Fibroblast of lung (primary cell): ENCODE data around the gene L2HGDH. TPM values are rescaled to one million over a fixed set of nuclear protein-coding genes. Genes with fewer than 3 reads are reported as not detected.

Experiments
- DNase-seq, 2 donors: peaks; one replicate each; pipeline versions ENCODE4 v3.0.0 to v3.0.0-alpha.2; 2010; ENCODE audit warnings: low read depth in 2 of 2
- H2AFZ ChIP-seq: 2 replicates; pipeline ENCODE4 v1.5.1; 2012; ENCODE audit warnings: low read length, control low read depth, inconsistent platforms
- H3K27ac ChIP-seq: 2 replicates; pipeline ENCODE4 v1.5.1; 2011; ENCODE audit warnings: low read length, control low read depth; ENCODE audit not compliant: insufficient read depth
- H3K27me3 ChIP-seq: 2 replicates; pipeline ENCODE4 v1.5.1; 2011; ENCODE audit warnings: mild to moderate bottlenecking, low read length; ENCODE audit not compliant: control insufficient read depth, insufficient read depth
- H3K36me3 ChIP-seq: 2 replicates; pipeline ENCODE4 v1.5.1; 2011; ENCODE audit warnings: low read length; ENCODE audit not compliant: control insufficient read depth, insufficient read depth
- H3K4me1 ChIP-seq: 2 replicates; pipeline ENCODE4 v1.5.1; 2011; ENCODE audit warnings: low read length; ENCODE audit not compliant: control insufficient read depth, insufficient read depth; ENCODE audit errors: extremely low read depth
- H3K4me2 ChIP-seq: 2 replicates; pipeline ENCODE4 v1.5.1; 2011; ENCODE audit warnings: low read length, control low read depth; ENCODE audit not compliant: insufficient read depth; ENCODE audit errors: extremely low read depth
- H3K4me3 ChIP-seq, 4 experiments: fragments of 200-600 bp in 1 of 4; sonication (generic) in 1 of 4; replicated peaks in 1 of 4; 2 replicates each; pipeline ENCODE4 v1.5.1; 2011 to 2016; ENCODE audit warnings: low read length in 4 of 4, low read depth in 3 of 4, mild to moderate bottlenecking in 3 of 4, control low read depth in 2 of 4, inconsistent platforms in 1 of 4, mixed read lengths in 1 of 4; ENCODE audit not compliant: insufficient read depth in 1 of 4; ENCODE audit errors: control extremely low read depth in 1 of 4
- H3K79me2 ChIP-seq: 2 replicates; pipeline ENCODE4 v1.5.1; 2012; ENCODE audit warnings: mild to moderate bottlenecking, low read length, inconsistent platforms; ENCODE audit not compliant: control insufficient read depth, insufficient read depth
- H3K9ac ChIP-seq: 2 replicates; pipeline ENCODE4 v1.5.1; 2011; ENCODE audit warnings: mild to moderate bottlenecking, low read length, control low read depth; ENCODE audit not compliant: insufficient read depth
- H3K9me3 ChIP-seq: 2 replicates; pipeline ENCODE4 v1.5.1; 2012; ENCODE audit warnings: low read depth, low read length; ENCODE audit not compliant: control insufficient read depth, insufficient read depth
- H4K20me1 ChIP-seq: 2 replicates; pipeline ENCODE4 v1.5.1; 2011; ENCODE audit warnings: low read length; ENCODE audit not compliant: control insufficient read depth, insufficient read depth; ENCODE audit errors: extremely low read depth
- EZH2 ChIP-seq: IDR thresholded peaks from 2 replicates; pipeline ENCODE4 v1.5.1; 2012; ENCODE audit warnings: low read length, control low read depth, mild to moderate bottlenecking; ENCODE audit errors: missing control alignments
- polyA plus RNA-seq, 2 donors: library from polyadenylated mRNA; depleted of rRNA in 1 of 2; stranded (reverse) in 1 of 2; unstranded in 1 of 2; fragments of >200 nt; gene quantifications; 2 replicates each; pipeline ENCODE4 v1.2.1, GENCODE V29; 2011 to 2012; ENCODE audit warnings: missing spikeins in 1 of 2
- total RNA-seq: library from RNA; depleted of rRNA; stranded (reverse); fragments of >200 nt; gene quantifications from 2 replicates; pipeline ENCODE4 v1.2.1, GENCODE V29; 2014
- TF ChIP-seq, protein P1 (sequence below), 2 donors: IDR thresholded peaks in 1 of 2; conservative IDR thresholded peaks in 1 of 2; 1 replicate in 1 of 2; 2 replicates in 1 of 2; pipeline ENCODE4 v1.5.1; 2011 to 2012; ENCODE audit warnings: low read length in 2 of 2, control low read depth in 1 of 2, inconsistent platforms in 1 of 2, low read depth in 1 of 2, mild to moderate bottlenecking in 1 of 2

The L2HGDH gene
- total and polyA plus RNA-seq, 2 donors (not counting 1 experiment from before 2014, with no cell fraction given), result 3.0 to 3.8 TPM

DNA sequence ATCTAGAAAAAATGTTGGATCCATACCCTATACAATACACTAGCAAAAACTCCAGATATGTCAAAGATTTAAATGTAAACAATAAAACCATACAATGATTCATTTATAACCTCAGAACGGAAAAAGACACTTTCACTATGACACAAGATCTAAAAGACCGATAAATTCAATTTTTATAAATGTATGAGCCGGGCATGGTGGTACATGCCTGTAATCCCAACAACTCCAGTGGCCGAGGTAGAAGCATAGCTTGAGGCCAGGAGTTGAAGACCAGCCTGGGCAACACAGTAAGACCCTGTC lies 78.1 kb downstream of the L2HGDH start:
- H3K4me1 ChIP-seq, result peaks cover 2% of the 10 kb centered on the region
- no peak overlapping the region for H3K9ac ChIP-seq
- no peaks in the 10 kb centered on the region for H3K9me3 ChIP-seq
- no peaks in the 10 kb centered on the region for H3K36me3 ChIP-seq
- H3K27me3 ChIP-seq, result no peaks in the 10 kb centered on the region
- TF ChIP-seq, protein P1, sequence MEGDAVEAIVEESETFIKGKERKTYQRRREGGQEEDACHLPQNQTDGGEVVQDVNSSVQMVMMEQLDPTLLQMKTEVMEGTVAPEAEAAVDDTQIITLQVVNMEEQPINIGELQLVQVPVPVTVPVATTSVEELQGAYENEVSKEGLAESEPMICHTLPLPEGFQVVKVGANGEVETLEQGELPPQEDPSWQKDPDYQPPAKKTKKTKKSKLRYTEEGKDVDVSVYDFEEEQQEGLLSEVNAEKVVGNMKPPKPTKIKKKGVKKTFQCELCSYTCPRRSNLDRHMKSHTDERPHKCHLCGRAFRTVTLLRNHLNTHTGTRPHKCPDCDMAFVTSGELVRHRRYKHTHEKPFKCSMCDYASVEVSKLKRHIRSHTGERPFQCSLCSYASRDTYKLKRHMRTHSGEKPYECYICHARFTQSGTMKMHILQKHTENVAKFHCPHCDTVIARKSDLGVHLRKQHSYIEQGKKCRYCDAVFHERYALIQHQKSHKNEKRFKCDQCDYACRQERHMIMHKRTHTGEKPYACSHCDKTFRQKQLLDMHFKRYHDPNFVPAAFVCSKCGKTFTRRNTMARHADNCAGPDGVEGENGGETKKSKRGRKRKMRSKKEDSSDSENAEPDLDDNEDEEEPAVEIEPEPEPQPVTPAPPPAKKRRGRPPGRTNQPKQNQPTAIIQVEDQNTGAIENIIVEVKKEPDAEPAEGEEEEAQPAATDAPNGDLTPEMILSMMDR (conservative IDR thresholded peaks at IDR 0.05 in 1 of 2, IDR thresholded peaks at IDR 0.05 in 1 of 2; ENCODE audit: low read depth in 1 of 2, low read length in 2 of 2), result no peak
- TF ChIP-seq EZH2, result no peak
- no peak overlapping the region for H3K27ac ChIP-seq
- H4K20me1 ChIP-seq, result no peaks in the 10 kb centered on the region
- no peak overlapping the region for H3K4me3 ChIP-seq
- peaks cover 18% of the 10 kb centered on the region for H3K79me2 ChIP-seq
- no peak overlapping the region for H2AFZ ChIP-seq
- H3K4me2 ChIP-seq, result no peak overlapping the region
- no peak for DNase-seq

DNA sequence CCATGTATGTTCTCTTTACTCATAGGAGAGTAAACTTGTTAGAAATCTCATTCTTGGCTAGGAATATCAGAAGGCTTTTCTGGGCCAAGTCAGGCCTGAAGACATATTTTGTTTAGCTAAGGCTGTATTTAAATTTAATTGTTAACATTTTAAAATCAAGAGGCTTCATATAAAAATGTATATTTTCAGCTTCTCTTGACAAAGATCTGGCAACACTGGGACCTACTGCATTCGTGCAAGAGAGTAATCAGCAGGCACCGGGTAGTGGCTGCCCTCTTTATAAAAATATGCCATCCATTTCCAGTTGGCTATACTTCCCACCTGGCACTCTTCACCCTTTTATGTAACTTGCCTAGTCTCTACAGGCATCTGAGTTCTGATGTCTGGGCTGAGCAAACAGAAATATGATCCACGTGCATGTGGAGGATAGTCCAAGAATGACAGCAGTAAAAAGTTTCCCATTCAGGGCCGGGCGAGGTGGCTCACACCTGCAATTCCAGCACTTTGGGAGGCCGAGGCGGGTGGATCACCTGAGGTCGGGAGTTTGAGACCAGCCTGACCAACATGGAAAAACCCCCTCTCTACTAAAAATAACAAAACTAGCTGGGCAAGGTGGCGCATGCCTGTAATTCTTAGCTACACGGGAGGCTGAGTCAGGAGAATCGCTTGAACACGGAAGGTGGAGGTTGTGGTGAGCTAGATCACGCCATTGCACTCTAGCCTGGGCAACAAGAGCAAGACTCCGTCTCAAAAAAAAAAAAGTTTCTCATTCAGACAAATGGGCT lies 78.7 kb downstream of the L2HGDH start:
- DNase-seq, result no peak
- H3K36me3 ChIP-seq, result no peaks in the 10 kb centered on the region
- H3K27me3 ChIP-seq, result no peaks in the 10 kb centered on the region
- no peak overlapping the region for H2AFZ ChIP-seq
- no peak overlapping the region for H3K27ac ChIP-seq
- H3K4me1 ChIP-seq, result peaks cover 2% of the 10 kb centered on the region
- no peak overlapping the region for H3K4me3 ChIP-seq
- peaks cover 24% of the 10 kb centered on the region for H3K79me2 ChIP-seq
- no peak overlapping the region for H3K4me2 ChIP-seq
- H3K9ac ChIP-seq, result no peak overlapping the region
- no peak for TF ChIP-seq EZH2
- TF ChIP-seq, protein P1 (conservative IDR thresholded peaks at IDR 0.05 in 1 of 2, IDR thresholded peaks at IDR 0.05 in 1 of 2; ENCODE audit: low read depth in 1 of 2, low read length in 2 of 2), result no peak
- H4K20me1 ChIP-seq, result no peaks in the 10 kb centered on the region
- H3K9me3 ChIP-seq, result no peaks in the 10 kb centered on the region

DNA sequence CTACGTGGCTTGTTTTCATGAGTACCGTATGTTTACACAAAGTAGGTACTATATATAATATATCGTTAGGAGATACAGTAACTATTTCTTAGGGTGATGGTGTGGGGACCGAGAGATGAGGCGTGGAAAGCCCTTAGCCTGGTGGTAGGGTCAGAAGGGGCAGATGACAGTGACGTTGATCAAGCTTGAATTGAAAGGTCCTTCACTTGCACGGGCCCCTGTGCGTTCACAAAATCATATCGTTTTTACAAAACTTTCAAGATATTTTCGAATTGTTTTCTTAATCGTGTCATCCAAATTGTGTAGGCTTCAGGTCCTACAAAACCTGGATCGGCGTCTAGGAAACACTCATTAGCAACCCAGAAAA lies 79.8 kb downstream of the L2HGDH start:
- TF ChIP-seq EZH2, result no peak
- TF ChIP-seq, protein P1 (conservative IDR thresholded peaks at IDR 0.05 in 1 of 2, IDR thresholded peaks at IDR 0.05 in 1 of 2; ENCODE audit: low read depth in 1 of 2, low read length in 2 of 2), result no peak
- no peak for DNase-seq
- Histone ChIP-seq H3K9me3 (no peaks in the 10 kb centered on the region), H4K20me1 (no peaks in the 10 kb centered on the region), H3K27me3 (no peaks in the 10 kb centered on the region), H3K4me2 (peak overlapping the region; percentile 91), H3K27ac (peak overlapping the region; percentile 87), H3K79me2 (peaks cover 34% of the 10 kb centered on the region), H3K36me3 (no peaks in the 10 kb centered on the region), H3K4me1 (peaks cover 2% of the 10 kb centered on the region), H3K4me3 (peak overlapping the region; percentile 67 to 85 (median 78)), H2AFZ (peak overlapping the region; percentile 97), H3K9ac (peak overlapping the region; percentile 84)
